Endothelial cell (in vitro differentiated cells): ENCODE measurements around the gene CRLF1. TPM values are rescaled to one million over a fixed set of nuclear protein-coding genes. Genes with fewer than 3 reads are reported as not detected.

Experiments used
- DNase-seq: peaks from one replicate; pipeline ENCODE4 v3.0.0; 2021; ENCODE audit warnings: low spot score
- H3K27ac Mint-ChIP-seq: one replicate; pipeline ENCODE4 v1.8.0; 2021; ENCODE audit warnings: mixed read lengths, inconsistent platforms; ENCODE audit not compliant: unreplicated experiment
- H3K27me3 Mint-ChIP-seq: one replicate; pipeline ENCODE4 v1.8.0; 2021; ENCODE audit warnings: mild to moderate bottlenecking, moderate library complexity, mixed read lengths, inconsistent platforms; ENCODE audit not compliant: unreplicated experiment
- H3K36me3 Mint-ChIP-seq: one replicate; pipeline ENCODE4 v1.8.0; 2021; ENCODE audit warnings: mild to moderate bottlenecking, low read depth, mixed read lengths, inconsistent platforms; ENCODE audit not compliant: unreplicated experiment
- H3K4me1 Mint-ChIP-seq: one replicate; pipeline ENCODE4 v1.8.0; 2021; ENCODE audit warnings: mild to moderate bottlenecking, mixed read lengths, inconsistent platforms; ENCODE audit not compliant: unreplicated experiment
- H3K4me3 Mint-ChIP-seq: one replicate; pipeline ENCODE4 v1.8.0; 2021; ENCODE audit warnings: mild to moderate bottlenecking, mixed read lengths, inconsistent platforms; ENCODE audit not compliant: unreplicated experiment
- H3K9me3 Mint-ChIP-seq: one replicate; pipeline ENCODE4 v1.8.0; 2021; ENCODE audit warnings: mixed read lengths, inconsistent platforms; ENCODE audit not compliant: unreplicated experiment
- CTCF ChIP-seq: fragments of 200-600 bp; sonication (generic); IDR thresholded peaks from one replicate; pipeline ENCODE4 v1.5.0; 2021; ENCODE audit warnings: antibody characterized with exemption; ENCODE audit not compliant: unreplicated experiment
- long read RNA-seq: library from polyadenylated mRNA; unstranded; transcript quantifications from one replicate; pipeline ENCODE4 v2.0.0, GENCODE V29; 2020; ENCODE audit not compliant: unreplicated experiment
- total RNA-seq: library from RNA; stranded (reverse); fragmentation: NEBNext Ultra II Directional; extraction: Animal tissue kit (Norgen Biotek cat#: 25700); gene quantifications from one replicate; pipeline ENCODE4 v1.2.1, GENCODE V29; 2021; ENCODE audit not compliant: unreplicated experiment

The CRLF1 gene
- total RNA-seq, result 0.74 TPM
- long read RNA-seq, partial matches to known transcripts, result 0 of 7 reads
- long read RNA-seq, other reads (novel, unspliced or antisense), result 7 of 7 reads

GRCh38 chr19:18606281-18607225 lies at the start of gene CRLF1:
Gene CRLF1 (minus strand): TSS chr19:18606799. CDS start chr19:18606656, 143 bp downstream.
- DNase-seq, result no peak
- H3K4me1 Mint-ChIP-seq, result peaks cover 16% of the 10 kb centered on the region
- no peak within 1 kb of the TSS for H3K27ac Mint-ChIP-seq
- no peaks in the 10 kb centered on the region for H3K9me3 Mint-ChIP-seq
- H3K4me3 Mint-ChIP-seq, result no peak within 1 kb of the TSS
- peaks cover 36% of the 10 kb centered on the region for H3K27me3 Mint-ChIP-seq
- no peak for TF ChIP-seq CTCF
- peaks cover 7% of the 10 kb centered on the region for H3K36me3 Mint-ChIP-seq

GRCh38 chr19:18655173-18655844 lies 48.7 kb upstream of the CRLF1 start:
- H3K27me3 Mint-ChIP-seq, result peaks cover 1% of the 10 kb centered on the region
- no peak for TF ChIP-seq CTCF
- H3K9me3 Mint-ChIP-seq, result no peaks in the 10 kb centered on the region
- no peak overlapping the region for H3K27ac Mint-ChIP-seq
- H3K4me3 Mint-ChIP-seq, result no peak overlapping the region
- DNase-seq, result no peak
- peaks cover 18% of the 10 kb centered on the region for H3K36me3 Mint-ChIP-seq
- no peaks in the 10 kb centered on the region for H3K4me1 Mint-ChIP-seq

GRCh38 chr19:18654469-18654868 lies 47.9 kb upstream of the CRLF1 start:
- H3K27ac Mint-ChIP-seq, result no peak overlapping the region
- no peaks in the 10 kb centered on the region for H3K9me3 Mint-ChIP-seq
- no peak for DNase-seq
- peaks cover 22% of the 10 kb centered on the region for H3K36me3 Mint-ChIP-seq
- no peak overlapping the region for H3K4me3 Mint-ChIP-seq
- H3K4me1 Mint-ChIP-seq, result no peaks in the 10 kb centered on the region
- TF ChIP-seq CTCF, result no peak
- H3K27me3 Mint-ChIP-seq, result peaks cover 5% of the 10 kb centered on the region

DNA sequence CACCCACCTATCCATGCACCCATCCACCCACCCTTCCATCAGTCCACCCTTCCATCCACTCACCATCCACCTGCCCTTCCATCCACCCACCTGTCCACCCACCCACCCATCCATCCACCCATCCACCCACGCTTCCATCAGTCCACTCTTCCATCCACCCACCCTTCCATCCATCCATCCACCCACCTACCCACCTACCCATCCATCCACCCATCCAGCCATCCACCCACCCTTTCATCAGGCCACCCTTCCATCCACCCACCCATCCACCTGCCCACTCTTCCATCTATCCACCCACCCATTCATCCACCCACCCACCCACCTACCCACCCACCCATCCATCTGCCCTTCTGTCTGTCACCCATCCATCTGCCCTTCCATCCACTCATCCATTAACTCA lies 47.3 kb upstream of the CRLF1 start:
- no peak overlapping the region for H3K4me3 Mint-ChIP-seq
- no peak overlapping the region for H3K27ac Mint-ChIP-seq
- no peaks in the 10 kb centered on the region for H3K4me1 Mint-ChIP-seq
- peaks cover 21% of the 10 kb centered on the region for H3K36me3 Mint-ChIP-seq
- DNase-seq, result no peak
- peaks cover 5% of the 10 kb centered on the region for H3K27me3 Mint-ChIP-seq
- H3K9me3 Mint-ChIP-seq, result no peaks in the 10 kb centered on the region
- TF ChIP-seq CTCF, result no peak
